Muscle of back (tissue), 11 donors: Measurements from ENCODE around the gene CHCHD1. TPM values are rescaled to one million over a fixed set of nuclear protein-coding genes. Genes with fewer than 3 reads are reported as not detected.
"Not testable (repeated sequence)": the region's sequence is repeated elsewhere in the genome, so short reads cannot be mapped to it uniquely, and the experiment has no call there.

Experiments
- DNase-seq, 3 donors: peaks; one replicate each; pipeline versions ENCODE4 v3.0.0 to v3.0.0-alpha.2; 2013
- polyA plus RNA-seq, 10 donors: library from polyadenylated mRNA; unstranded; fragments of 120-200 nt; gene quantifications; one replicate each; pipeline ENCODE4 v1.2.1, GENCODE V29; 2013; ENCODE audit not compliant: insufficient read length in 10 of 10

The CHCHD1 gene
- polyA plus RNA-seq, 10 donors: 27.8 to 37.4 (median 33.1) TPM

DNA sequence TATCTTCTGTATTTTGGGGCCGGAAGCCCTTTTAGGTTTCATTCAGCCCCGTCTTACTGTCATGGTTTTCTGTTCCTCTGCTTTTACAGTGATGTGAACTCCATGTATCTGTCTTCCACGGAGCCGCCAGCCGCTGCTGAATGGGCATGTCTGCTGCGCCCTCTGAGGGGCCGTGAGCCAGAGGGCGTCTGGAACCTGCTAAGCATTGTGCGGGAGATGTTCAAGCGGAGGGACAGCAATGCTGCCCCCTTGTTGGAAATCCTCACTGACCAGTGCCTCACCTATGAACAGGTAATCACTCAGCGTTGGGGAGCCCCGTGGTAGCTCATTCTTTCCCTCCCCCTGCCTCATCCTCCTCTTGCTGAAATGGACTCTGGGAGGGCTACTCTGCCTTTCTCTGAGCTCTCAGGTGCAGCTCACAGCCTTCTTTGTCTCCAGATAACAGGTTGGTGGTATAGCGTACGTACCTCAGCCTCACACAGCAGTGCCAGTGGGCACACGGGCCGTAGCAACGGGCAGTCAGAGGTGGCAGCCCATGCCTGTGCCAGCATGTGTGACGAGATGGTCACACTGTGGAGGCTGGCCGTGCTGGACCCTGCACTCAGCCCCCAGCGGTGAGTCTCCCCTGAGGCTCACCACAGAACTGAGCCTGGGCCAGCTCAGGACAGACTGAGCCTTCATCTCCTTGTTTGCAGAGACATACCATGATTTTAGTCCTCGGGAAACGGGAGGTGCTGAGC is 9.2 kb downstream of the CHCHD1 start:
- no peak for DNase-seq

DNA sequence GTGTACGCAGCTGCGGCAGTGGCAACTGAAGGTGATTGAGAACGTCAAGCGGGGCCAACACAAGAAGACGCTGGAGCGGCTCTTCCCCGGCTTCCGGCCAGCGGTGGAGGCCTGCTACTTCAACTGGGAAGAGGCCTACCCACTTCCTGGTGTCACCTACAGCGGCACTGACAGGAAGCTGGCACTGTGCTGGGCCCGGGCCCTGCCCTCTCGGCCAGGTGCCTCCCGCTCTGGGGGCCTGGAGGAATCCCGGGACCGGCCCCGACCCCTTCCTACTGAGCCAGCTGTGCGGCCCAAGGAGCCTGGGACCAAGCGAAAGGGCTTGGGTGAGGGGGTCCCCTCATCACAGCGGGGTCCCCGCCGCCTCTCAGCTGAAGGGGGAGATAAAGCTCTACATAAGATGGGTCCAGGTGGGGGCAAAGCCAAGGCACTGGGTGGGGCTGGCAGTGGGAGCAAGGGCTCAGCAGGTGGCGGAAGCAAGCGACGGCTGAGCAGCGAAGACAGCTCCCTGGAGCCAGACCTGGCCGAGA is 10.1 kb downstream of the CHCHD1 start:
- no peak for DNase-seq

DNA sequence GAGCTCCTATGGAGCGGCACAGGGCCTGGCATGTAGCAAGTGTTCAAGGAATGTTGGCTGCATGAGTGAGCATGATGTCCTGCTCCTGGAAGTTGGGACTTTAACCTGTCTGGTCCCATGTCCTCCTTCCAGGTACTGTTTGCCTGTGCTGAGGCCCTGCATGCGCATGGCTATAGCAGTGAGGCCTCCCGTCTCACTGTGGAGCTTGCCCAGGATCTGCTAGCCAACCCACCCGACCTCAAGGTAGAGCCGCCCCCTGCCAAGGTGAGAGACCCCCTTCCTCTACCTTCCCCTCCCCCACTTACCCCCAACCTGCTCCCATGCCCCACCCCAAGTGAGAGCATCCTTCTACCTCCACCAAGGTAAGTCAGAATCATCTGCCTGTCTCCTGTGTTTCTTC is 11.6 kb downstream of the CHCHD1 start:
- DNase-seq: no peak

DNA sequence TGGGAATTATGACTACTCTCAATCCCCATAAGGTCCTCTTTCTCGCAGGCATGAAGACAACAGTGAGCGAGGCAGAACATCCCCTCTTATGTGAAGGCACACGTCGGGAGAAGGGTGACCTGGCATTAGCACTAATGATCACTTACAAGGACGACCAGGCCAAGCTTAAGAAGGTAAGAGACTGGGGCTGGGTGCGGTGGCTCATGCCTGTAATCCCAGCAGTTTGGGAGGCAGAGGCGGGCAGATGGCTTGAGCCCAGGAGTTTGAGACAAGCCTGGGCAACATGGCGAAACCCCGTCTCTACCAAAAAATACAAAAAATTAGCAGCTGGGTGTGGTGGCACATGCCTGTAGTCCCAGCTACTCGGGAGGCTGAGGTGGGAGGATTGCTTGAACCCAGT is 13.6 kb downstream of the CHCHD1 start:
- DNase-seq: not testable (repeated sequence)

DNA sequence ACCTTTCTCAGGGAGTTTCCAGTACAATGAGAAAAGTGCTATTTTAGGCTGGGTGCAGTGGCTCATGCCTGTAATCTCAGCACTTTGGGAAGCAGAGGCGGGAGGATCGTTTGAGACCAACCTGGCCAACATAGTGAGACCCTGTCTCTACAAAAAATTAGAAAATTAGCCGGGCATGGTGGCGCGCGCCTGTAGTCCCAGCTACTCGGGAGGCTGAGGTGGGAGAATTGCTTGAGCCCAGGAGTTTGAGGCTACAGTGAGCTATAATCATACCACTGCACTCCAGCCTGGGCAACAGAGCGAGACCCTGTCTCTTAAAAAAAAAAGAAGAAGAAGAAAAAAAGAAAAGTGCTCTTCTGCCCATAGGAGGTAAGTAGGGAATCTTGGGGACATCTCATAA is 14.2 kb downstream of the CHCHD1 start:
- DNase-seq: not testable (repeated sequence)

- DNase-seq: no peak
These were observed 14.9 kb downstream of the CHCHD1 start for GRCh38 chr10:73796766-73797165.

GRCh38 chr10:73797324-73798025 is 15.6 kb downstream of the CHCHD1 start:
- DNase-seq: no peak

- no peak for DNase-seq
These were observed 16.2 kb downstream of the CHCHD1 start for GRCh38 chr10:73798087-73798486.

- DNase-seq: no peak
These were observed 17.2 kb downstream of the CHCHD1 start for GRCh38 chr10:73798927-73799560.

GRCh38 chr10:73799899-73800559 is 18.2 kb downstream of the CHCHD1 start:
- DNase-seq: no peak

- no peak for DNase-seq
These were observed 18.9 kb downstream of the CHCHD1 start for GRCh38 chr10:73800560-73801252.

GRCh38 chr10:73801253-73801590 is 19.4 kb downstream of the CHCHD1 start:
- no peak for DNase-seq

- DNase-seq: no peak
These were observed 20.6 kb downstream of the CHCHD1 start for GRCh38 chr10:73802276-73802991.

DNA sequence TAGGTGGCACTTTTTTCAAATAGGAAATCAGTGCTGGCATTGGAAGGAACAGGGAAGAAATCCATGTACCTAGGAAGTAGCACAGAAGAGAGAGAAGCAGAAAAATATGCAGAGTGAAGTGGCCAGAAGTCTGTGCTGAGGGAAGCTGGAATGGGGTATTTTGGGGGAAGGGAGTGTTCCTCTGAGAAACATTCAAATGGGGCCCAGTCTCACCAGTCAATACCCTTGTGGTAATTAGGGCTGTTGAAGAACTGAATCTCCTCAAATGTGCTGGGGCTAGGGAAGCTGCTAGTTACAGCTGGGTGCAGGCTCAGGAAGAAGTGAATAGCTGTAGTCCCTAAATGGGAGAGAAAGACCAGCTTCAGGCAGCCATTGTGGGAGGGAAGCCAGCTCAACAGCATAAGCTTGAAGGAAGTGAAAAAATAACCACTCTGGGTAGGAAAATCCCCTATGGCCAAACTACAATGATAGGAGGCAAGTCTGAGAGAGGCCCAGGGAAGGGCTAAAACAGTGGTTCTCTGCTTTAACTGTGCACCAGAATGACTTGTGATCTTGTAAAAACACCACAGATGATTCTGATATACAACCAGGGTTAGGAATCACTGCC is 21.9 kb downstream of the CHCHD1 start:
- DNase-seq: no peak

- no peak for DNase-seq
These were observed 24.5 kb downstream of the CHCHD1 start for GRCh38 chr10:73806176-73806950.

DNA sequence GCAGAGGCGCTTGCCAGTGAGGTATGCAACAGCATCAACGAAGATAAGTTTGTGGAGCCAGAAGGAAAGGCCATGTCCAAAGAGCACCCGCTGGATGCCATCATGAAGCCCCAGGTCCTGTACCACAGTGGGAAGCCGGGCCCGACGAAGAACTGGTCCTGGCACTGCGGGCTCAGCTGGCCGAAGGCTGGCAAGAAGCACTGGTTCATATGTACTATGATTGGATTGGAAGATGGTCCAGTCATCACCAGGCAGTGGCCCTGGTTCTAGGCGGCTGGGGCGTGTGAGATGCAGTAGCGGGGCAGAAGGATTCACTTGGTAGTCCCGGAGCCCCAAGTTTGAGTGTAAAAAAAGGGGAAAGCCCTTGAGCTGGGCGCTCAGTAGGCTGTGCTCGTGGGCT is 25.6 kb downstream of the CHCHD1 start:
- no peak for DNase-seq

GRCh38 chr10:73808021-73808815 is 26.4 kb downstream of the CHCHD1 start:
- DNase-seq: no peak

GRCh38 chr10:73809061-73809818 is 27.4 kb downstream of the CHCHD1 start:
- no peak for DNase-seq
